Measurements from ENCODE around the gene ZRANB1. TPM values are rescaled to one million over a fixed set of nuclear protein-coding genes. Genes with fewer than 3 reads are reported as not detected.

ZRANB1 gene
- total and polyA plus RNA-seq, 2 experiments from 2014 or later, result 7.9 to 30.0 TPM

GRCh38 chr10:124916098-124916584, 25.8 kb upstream of the ZRANB1 start:
- TF ChIP-seq EZH2phosphoT487 (IDR thresholded peaks at IDR 0.05; ENCODE audit: low read depth, severe bottlenecking, unreplicated experiment) (no peak), EZH2 (IDR thresholded peaks at IDR 0.05; ENCODE audit: borderline replicate concordance) (no peak)
- TF ChIP-seq, protein P1, sequence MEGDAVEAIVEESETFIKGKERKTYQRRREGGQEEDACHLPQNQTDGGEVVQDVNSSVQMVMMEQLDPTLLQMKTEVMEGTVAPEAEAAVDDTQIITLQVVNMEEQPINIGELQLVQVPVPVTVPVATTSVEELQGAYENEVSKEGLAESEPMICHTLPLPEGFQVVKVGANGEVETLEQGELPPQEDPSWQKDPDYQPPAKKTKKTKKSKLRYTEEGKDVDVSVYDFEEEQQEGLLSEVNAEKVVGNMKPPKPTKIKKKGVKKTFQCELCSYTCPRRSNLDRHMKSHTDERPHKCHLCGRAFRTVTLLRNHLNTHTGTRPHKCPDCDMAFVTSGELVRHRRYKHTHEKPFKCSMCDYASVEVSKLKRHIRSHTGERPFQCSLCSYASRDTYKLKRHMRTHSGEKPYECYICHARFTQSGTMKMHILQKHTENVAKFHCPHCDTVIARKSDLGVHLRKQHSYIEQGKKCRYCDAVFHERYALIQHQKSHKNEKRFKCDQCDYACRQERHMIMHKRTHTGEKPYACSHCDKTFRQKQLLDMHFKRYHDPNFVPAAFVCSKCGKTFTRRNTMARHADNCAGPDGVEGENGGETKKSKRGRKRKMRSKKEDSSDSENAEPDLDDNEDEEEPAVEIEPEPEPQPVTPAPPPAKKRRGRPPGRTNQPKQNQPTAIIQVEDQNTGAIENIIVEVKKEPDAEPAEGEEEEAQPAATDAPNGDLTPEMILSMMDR (IDR thresholded peaks at IDR 0.05; ENCODE audit: poor library complexity), result no peak
- H3K27me3 ChIP-seq, result no peaks in the 10 kb centered on the region
- H3K4me1 ChIP-seq (ENCODE audit: insufficient read depth), result peaks cover 4% of the 10 kb centered on the region
- no peaks in the 10 kb centered on the region for H3K9me3 ChIP-seq (ENCODE audit: low read depth)
- H4K20me1 ChIP-seq (ENCODE audit: insufficient read depth, poor library complexity, severe bottlenecking), result peaks cover 31% of the 10 kb centered on the region
- H3K4me3 ChIP-seq, result peak overlapping the region; percentile 63
- H3K4me2 ChIP-seq, result peak overlapping the region; percentile 77
- no peaks in the 10 kb centered on the region for H3K36me3 ChIP-seq (replicated peaks; ENCODE audit: insufficient read depth, low read depth)
- WGBS (ENCODE audit: low lambda C conversion rate, missing lambda C conversion rate), result under 1% methylated on average over 13 of the region's 13 CpGs
- peak; percentile 39 for DNase-seq (ENCODE audit: low spot score)
- peaks cover 40% of the 10 kb centered on the region for H3K79me2 ChIP-seq
- H3K27ac ChIP-seq, result peak overlapping the region; percentile 99
- no peaks in the 10 kb centered on the region for H3K9me2 ChIP-seq (replicated peaks; ENCODE audit: insufficient read depth)
- peak overlapping the region; percentile 82 for H2AFZ ChIP-seq

DNA sequence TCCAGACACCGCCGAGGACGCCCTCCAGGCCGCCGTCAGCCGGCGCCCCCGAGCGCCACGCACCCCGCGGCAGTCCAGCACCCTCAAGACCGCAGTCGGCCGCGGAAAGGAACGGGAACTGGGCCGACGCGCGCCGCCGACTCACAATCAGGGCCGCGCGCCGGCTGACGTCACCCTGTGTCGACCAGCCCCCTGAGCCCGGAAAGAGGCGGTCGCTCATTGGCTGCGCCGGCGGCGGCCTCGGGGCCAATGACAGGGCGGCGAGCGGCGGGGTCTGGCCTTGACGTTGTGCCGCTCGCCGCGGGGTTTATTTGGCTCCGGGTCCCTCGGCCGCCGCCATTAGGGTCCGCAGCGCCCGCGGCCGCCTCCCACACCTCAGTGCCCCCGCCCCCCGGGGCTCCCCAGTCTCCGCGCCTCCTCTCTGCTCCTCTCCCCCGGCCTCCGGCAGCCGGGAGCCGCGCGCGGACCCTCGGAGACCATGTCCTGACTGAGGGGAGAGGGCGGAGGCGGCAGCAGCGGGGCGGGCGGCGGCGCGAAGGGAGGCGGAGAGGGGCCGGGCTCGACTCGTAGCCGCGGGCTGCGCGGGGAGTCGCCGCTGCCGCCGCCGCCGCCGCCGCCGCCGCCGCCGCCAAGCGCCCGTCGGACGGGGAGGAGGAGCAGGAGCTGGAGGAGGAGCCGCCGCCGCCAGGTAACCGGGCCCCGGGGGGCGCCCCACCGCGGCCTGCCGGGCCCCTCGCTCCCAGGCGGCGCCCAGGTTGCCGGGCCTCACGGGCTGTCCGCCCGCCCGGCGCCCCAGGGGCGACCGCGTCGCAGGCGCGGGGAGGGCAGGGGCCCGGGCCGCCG, 25.1 kb upstream of the ZRANB1 start:
- peak; percentile 99 for DNase-seq (ENCODE audit: low spot score)
- H3K27me3 ChIP-seq, result no peaks in the 10 kb centered on the region
- H3K27ac ChIP-seq, result peak overlapping the region; percentile 99
- no peaks in the 10 kb centered on the region for H3K9me3 ChIP-seq (ENCODE audit: low read depth)
- H3K4me3 ChIP-seq, result peak overlapping the region; percentile 86
- under 1% methylated on average over 54 of the region's 126 CpGs for WGBS (ENCODE audit: low lambda C conversion rate, missing lambda C conversion rate)
- peaks cover 4% of the 10 kb centered on the region for H3K4me1 ChIP-seq (ENCODE audit: insufficient read depth)
- H3K79me2 ChIP-seq, result peaks cover 47% of the 10 kb centered on the region
- H3K9me2 ChIP-seq (replicated peaks; ENCODE audit: insufficient read depth), result no peaks in the 10 kb centered on the region
- H2AFZ ChIP-seq, result peak overlapping the region; percentile 82
- TF ChIP-seq EZH2 (IDR thresholded peaks at IDR 0.05; ENCODE audit: borderline replicate concordance) (no peak), EZH2phosphoT487 (IDR thresholded peaks at IDR 0.05; ENCODE audit: low read depth, severe bottlenecking, unreplicated experiment) (no peak)
- TF ChIP-seq, protein P1 (IDR thresholded peaks at IDR 0.05; ENCODE audit: poor library complexity), result no peak
- H3K4me2 ChIP-seq, result peak overlapping the region; percentile 77
- H4K20me1 ChIP-seq (ENCODE audit: insufficient read depth, poor library complexity, severe bottlenecking), result peaks cover 38% of the 10 kb centered on the region
- H3K36me3 ChIP-seq (replicated peaks; ENCODE audit: insufficient read depth, low read depth), result no peaks in the 10 kb centered on the region

DNA sequence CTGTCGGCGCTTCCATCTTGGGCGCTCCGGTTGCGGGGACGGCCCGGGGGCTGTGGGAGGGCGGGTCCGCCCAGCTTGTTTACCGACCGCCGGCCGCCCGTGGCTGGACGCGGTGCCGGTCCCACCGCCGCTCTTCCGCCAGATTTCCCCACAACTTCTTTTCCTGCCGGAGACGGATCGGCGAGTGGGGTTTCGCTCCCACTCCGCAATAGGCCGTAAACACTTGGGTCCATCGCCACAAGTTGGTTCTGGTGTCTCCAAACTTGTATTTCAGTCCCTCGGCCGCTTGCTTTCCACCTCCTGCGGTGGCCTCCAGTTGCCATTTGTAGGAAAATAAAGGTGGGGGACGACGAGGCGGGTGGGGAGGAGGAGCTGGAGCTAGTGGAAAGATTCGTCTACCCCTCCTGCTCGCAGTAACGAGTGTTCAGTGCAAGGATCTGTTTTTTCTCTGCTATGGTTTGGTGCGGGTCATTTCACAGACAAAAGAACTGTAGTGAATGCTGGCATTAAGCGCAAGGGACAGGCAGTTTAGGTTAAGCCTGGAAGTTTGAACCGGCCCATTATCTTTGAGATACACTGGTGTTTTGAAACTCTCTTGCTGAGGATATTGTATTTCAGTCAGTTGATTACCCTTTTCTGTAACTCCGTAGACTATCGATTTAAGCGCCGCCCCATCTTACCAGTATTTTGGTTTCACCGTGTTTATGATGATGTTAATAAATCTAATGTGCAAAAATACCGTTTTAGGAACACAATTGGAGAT, 24.3 kb upstream of the ZRANB1 start:
- Histone ChIP-seq H3K9me2 (replicated peaks; ENCODE audit: insufficient read depth) (no peaks in the 10 kb centered on the region), H3K27ac (peak overlapping the region; percentile 99), H4K20me1 (ENCODE audit: insufficient read depth, poor library complexity, severe bottlenecking) (peaks cover 45% of the 10 kb centered on the region), H3K9me3 (ENCODE audit: low read depth) (no peaks in the 10 kb centered on the region), H3K4me1 (ENCODE audit: insufficient read depth) (peaks cover 4% of the 10 kb centered on the region), H3K79me2 (peaks cover 55% of the 10 kb centered on the region), H3K27me3 (no peaks in the 10 kb centered on the region), H3K4me2 (peak overlapping the region; percentile 82), H2AFZ (peak overlapping the region; percentile 54), H3K36me3 (replicated peaks; ENCODE audit: insufficient read depth, low read depth) (no peaks in the 10 kb centered on the region), H3K4me3 (peak overlapping the region; percentile 86)
- no peak for TF ChIP-seq EZH2 (IDR thresholded peaks at IDR 0.05; ENCODE audit: borderline replicate concordance)
- TF ChIP-seq, protein P1 (IDR thresholded peaks at IDR 0.05; ENCODE audit: poor library complexity), result no peak
- TF ChIP-seq EZH2phosphoT487 (IDR thresholded peaks at IDR 0.05; ENCODE audit: low read depth, severe bottlenecking, unreplicated experiment), result no peak
- peak; percentile 73 for DNase-seq (ENCODE audit: low spot score)
- WGBS (ENCODE audit: low lambda C conversion rate, missing lambda C conversion rate), result 3% methylated on average over 36 of the region's 46 CpGs
